ENCODE data around the gene PRKCE. TPM values are rescaled to one million over a fixed set of nuclear protein-coding genes. Genes with fewer than 3 reads are reported as not detected.

Gene PRKCE
- total RNA-seq, 2 experiments from 2014 or later: 24.9 to 26.2 TPM

DNA sequence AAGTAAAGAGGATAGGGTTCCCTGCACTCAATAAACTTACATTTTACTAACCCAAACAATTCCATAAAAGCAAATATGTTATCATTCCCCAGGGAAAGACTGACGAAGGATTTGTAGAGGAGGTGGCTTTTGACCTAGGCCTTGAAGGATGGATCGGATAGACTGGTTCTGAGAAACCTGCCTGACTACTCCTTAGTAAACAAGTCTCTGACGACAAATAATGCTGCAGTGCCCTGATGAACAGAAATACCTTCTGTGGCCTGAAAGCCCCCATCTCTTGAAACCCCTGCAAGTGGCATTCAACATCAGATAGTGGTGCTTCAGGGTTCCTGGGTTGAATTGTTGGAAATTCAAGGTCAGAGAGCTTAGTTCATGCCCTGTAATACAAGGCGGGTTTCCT is 19.2 kb downstream of the PRKCE start:
- DNase-seq (no peak), ATAC-seq (ENCODE audit: poor library complexity) (no peak)
- Mint-ChIP-seq H3K27me3 (no peaks in the 10 kb centered on the region), H3K36me3 (ENCODE audit: low read depth) (no peaks in the 10 kb centered on the region), H3K4me1 (ENCODE audit: low read depth) (peaks cover 4% of the 10 kb centered on the region), H3K27ac (no peak overlapping the region), H3K9me3 (no peaks in the 10 kb centered on the region), H3K4me3 (no peak overlapping the region)
- Histone ChIP-seq H3K27ac (ENCODE audit: low read depth in 1 of 2, low read length in 2 of 2) (no peak overlapping the region), H3K4me3 (ENCODE audit: low read length) (no peak overlapping the region), H3K36me3 (ENCODE audit: insufficient read depth, low read length) (no peaks in the 10 kb centered on the region), H3K9me3 (ENCODE audit: control insufficient read depth in 1 of 2, insufficient read depth in 1 of 2, low read length in 2 of 2) (no peaks in the 10 kb centered on the region), H3K27me3 (ENCODE audit: control insufficient read depth in 1 of 2, insufficient read depth in 2 of 2, low read length in 2 of 2) (no peaks in the 10 kb centered on the region), H3K4me1 (ENCODE audit: insufficient read depth, low read length) (no peaks in the 10 kb centered on the region)
- ChIA-PET POLR2A (no interaction called here), CTCF (no interaction called here)
- intact Hi-C loops (cut with DNase I, micrococcal nuclease): no loop called here
- TF ChIP-seq, protein P1, sequence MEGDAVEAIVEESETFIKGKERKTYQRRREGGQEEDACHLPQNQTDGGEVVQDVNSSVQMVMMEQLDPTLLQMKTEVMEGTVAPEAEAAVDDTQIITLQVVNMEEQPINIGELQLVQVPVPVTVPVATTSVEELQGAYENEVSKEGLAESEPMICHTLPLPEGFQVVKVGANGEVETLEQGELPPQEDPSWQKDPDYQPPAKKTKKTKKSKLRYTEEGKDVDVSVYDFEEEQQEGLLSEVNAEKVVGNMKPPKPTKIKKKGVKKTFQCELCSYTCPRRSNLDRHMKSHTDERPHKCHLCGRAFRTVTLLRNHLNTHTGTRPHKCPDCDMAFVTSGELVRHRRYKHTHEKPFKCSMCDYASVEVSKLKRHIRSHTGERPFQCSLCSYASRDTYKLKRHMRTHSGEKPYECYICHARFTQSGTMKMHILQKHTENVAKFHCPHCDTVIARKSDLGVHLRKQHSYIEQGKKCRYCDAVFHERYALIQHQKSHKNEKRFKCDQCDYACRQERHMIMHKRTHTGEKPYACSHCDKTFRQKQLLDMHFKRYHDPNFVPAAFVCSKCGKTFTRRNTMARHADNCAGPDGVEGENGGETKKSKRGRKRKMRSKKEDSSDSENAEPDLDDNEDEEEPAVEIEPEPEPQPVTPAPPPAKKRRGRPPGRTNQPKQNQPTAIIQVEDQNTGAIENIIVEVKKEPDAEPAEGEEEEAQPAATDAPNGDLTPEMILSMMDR (IDR thresholded peaks at IDR 0.05): no peak

DNA sequence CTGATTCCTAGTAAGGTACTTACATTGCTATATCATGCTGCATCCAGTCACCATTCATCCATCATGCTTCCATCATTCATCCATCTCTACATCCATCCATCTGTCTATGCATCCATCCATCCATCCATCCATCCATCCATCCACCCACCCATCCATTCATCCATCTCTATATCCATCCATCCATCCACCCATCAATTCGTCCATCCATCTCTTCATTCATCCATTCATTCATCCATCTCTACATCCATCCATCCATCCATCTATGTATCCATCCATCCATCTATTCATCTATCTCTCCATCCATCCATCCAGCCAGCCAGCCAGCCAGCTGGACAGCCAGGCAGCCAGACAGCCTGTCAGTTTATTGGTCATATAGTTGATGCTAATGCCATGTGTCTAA is 20.7 kb downstream of the PRKCE start:
- Histone ChIP-seq H3K36me3 (ENCODE audit: insufficient read depth, low read length) (no peaks in the 10 kb centered on the region), H3K9me3 (ENCODE audit: control insufficient read depth in 1 of 2, insufficient read depth in 1 of 2, low read length in 2 of 2) (no peaks in the 10 kb centered on the region), H3K4me1 (ENCODE audit: insufficient read depth, low read length) (no peaks in the 10 kb centered on the region), H3K27ac (ENCODE audit: low read depth in 1 of 2, low read length in 2 of 2) (no peak overlapping the region), H3K27me3 (ENCODE audit: control insufficient read depth in 1 of 2, insufficient read depth in 2 of 2, low read length in 2 of 2) (no peaks in the 10 kb centered on the region), H3K4me3 (ENCODE audit: low read length) (no peak overlapping the region)
- H3K9me3 Mint-ChIP-seq: no peaks in the 10 kb centered on the region
- ATAC-seq (ENCODE audit: poor library complexity) (no peak), DNase-seq (no peak)
- H3K4me3 Mint-ChIP-seq: no peak overlapping the region
- TF ChIP-seq, protein P1 (IDR thresholded peaks at IDR 0.05): no peak
- POLR2A ChIA-PET: no interaction called here
- intact Hi-C loops (cut with DNase I, micrococcal nuclease): no loop called here
- H3K27ac Mint-ChIP-seq: no peak overlapping the region
- CTCF ChIA-PET: no interaction called here
- H3K4me1 Mint-ChIP-seq (ENCODE audit: low read depth): peaks cover 4% of the 10 kb centered on the region
- H3K36me3 Mint-ChIP-seq (ENCODE audit: low read depth): no peaks in the 10 kb centered on the region
- H3K27me3 Mint-ChIP-seq: no peaks in the 10 kb centered on the region

DNA sequence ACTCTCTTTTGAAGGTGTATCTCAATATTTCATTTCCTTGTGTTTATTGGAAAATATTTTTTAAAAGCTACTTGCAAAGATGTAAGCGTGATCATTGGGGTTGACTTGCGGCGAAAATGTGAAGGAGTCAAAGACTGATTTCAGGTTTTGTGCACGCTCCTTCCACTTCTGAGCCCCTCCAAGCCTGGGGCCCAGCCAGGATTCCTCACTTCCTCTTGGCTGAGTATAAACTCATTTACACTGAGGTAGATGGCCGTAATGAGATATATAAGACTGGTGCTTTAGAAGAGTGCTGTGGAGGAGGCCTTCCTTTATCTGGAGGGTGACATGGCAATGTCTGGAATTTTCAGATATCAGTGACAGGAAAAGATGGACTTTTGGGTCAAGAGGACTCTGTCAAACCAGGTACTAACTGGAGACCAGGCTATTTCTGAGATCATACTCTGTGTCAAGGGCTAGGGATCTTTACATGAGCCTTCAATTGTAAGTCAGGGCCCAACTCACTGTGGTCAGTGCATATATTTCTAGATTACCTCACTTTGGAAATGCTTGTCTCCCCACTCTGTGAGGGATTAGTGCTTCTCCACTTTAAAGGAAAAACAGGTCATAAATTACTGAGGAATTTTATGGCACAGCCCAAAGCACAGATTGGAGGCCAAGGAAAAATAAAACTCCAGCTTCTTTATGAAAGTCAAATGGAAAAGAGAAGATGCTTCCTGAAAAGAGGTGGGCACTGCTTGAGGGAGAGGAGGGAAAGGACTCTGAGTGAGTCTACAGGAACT is 22.8 kb downstream of the PRKCE start:
- TF ChIP-seq, protein P1 (IDR thresholded peaks at IDR 0.05): no peak
- no peak overlapping the region for H3K27ac Mint-ChIP-seq
- POLR2A ChIA-PET: no interaction called here

More for the DNA sequence above, 22.8 kb downstream of the PRKCE start:
- no peaks in the 10 kb centered on the region for H3K27me3 Mint-ChIP-seq
- no peaks in the 10 kb centered on the region for H3K9me3 Mint-ChIP-seq
- Histone ChIP-seq H3K4me1 (ENCODE audit: insufficient read depth, low read length) (no peaks in the 10 kb centered on the region), H3K4me3 (ENCODE audit: low read length) (no peak overlapping the region), H3K27me3 (ENCODE audit: control insufficient read depth in 1 of 2, insufficient read depth in 2 of 2, low read length in 2 of 2) (no peaks in the 10 kb centered on the region), H3K27ac (ENCODE audit: low read depth in 1 of 2, low read length in 2 of 2) (no peak overlapping the region), H3K36me3 (ENCODE audit: insufficient read depth, low read length) (no peaks in the 10 kb centered on the region), H3K9me3 (ENCODE audit: control insufficient read depth in 1 of 2, insufficient read depth in 1 of 2, low read length in 2 of 2) (no peaks in the 10 kb centered on the region)
- H3K4me1 Mint-ChIP-seq (ENCODE audit: low read depth): peaks cover 4% of the 10 kb centered on the region
- ATAC-seq (ENCODE audit: poor library complexity) (no peak), DNase-seq (no peak)
- H3K36me3 Mint-ChIP-seq (ENCODE audit: low read depth): no peaks in the 10 kb centered on the region
- intact Hi-C loops (cut with DNase I, micrococcal nuclease): no loop called here
- H3K4me3 Mint-ChIP-seq: no peak overlapping the region
- CTCF ChIA-PET: no interaction called here
